Thymus (tissue), 14 donors: ENCODE data around the gene CLN5. TPM values are rescaled to one million over a fixed set of nuclear protein-coding genes. Genes with fewer than 3 reads are reported as not detected.
A peak's percentile ranks its signal among the peaks of the same experiment; 100 is the strongest.

Experiments
- DNase-seq, 9 donors: peaks; one replicate each; pipeline ENCODE4 v3.0.0-alpha.2; 2013; ENCODE audit warnings: low spot score in 9 of 9, low read depth in 6 of 9, missing footprints in 1 of 9
- H3K27ac ChIP-seq, 2 donors: one replicate each; pipeline ENCODE4 v1.5.1; 2013; ENCODE audit warnings: control low read depth in 1 of 2, low read depth in 1 of 2, low read length in 1 of 2, mild to moderate bottlenecking in 1 of 2, moderate library complexity in 1 of 2
- H3K27me3 ChIP-seq, 2 donors: one replicate each; pipeline ENCODE4 v1.5.1; 2013; ENCODE audit warnings: low read length in 1 of 2; ENCODE audit not compliant: control insufficient read depth in 2 of 2, insufficient read depth in 1 of 2
- H3K36me3 ChIP-seq, 2 donors: one replicate each; pipeline ENCODE4 v1.5.1; 2013; ENCODE audit warnings: low read length in 1 of 2, mild to moderate bottlenecking in 1 of 2, moderate library complexity in 1 of 2; ENCODE audit not compliant: control insufficient read depth in 2 of 2, insufficient read depth in 2 of 2
- H3K4me1 ChIP-seq, 2 donors: one replicate each; pipeline ENCODE4 v1.5.1; 2013; ENCODE audit warnings: low read length in 2 of 2; ENCODE audit not compliant: control insufficient read depth in 2 of 2, insufficient read depth in 2 of 2
- H3K4me3 ChIP-seq, 2 donors: one replicate each; pipeline ENCODE4 v1.5.1; 2013; ENCODE audit warnings: low read length in 2 of 2, control low read depth in 1 of 2, mild to moderate bottlenecking in 1 of 2
- H3K9me3 ChIP-seq, 2 donors: one replicate each; pipeline ENCODE4 v1.5.1; 2013; ENCODE audit warnings: low read length in 1 of 2, mild to moderate bottlenecking in 1 of 2; ENCODE audit not compliant: control insufficient read depth in 2 of 2, insufficient read depth in 1 of 2
- WGBS: extraction: QIAGEN DNeasy Blood & Tissue Kit; methylation state at CpG from one replicate; pipeline ENCODE4 v1.1.7; 2013; 5-methylcytosine and 5-hydroxymethylcytosine counted together
- long read RNA-seq, 10 donors: transcript quantifications; one replicate each; lab custom pipeline, GENCODE V29; 2026
- polyA plus RNA-seq: library from polyadenylated mRNA; stranded (reverse); fragments of 200-250 nt; gene quantifications from one replicate; pipeline ENCODE4 v1.2.3, GENCODE V29; 2013
- total RNA-seq: library from RNA; stranded (reverse); fragments of 120-200 nt; gene quantifications from one replicate; pipeline ENCODE4 v1.2.4, GENCODE V29; 2013
- donor health status: healthy.

CLN5 gene
- total RNA-seq (29.1 TPM), polyA plus RNA-seq (30.6 TPM)
- long read RNA-seq, donor 1, full-length matches to known transcripts, result 1 of 1 reads
- long read RNA-seq, donor 1, partial matches to known transcripts, result 0 of 1 reads
- long read RNA-seq, donor 1, other reads (novel, unspliced or antisense), result 0 of 1 reads
- long read RNA-seq, donor 2, result 0 reads
- long read RNA-seq, donor 3, full-length matches to known transcripts, result 34 of 42 reads
- long read RNA-seq, donor 3, partial matches to known transcripts, result 8 of 42 reads
- long read RNA-seq, donor 3, other reads (novel, unspliced or antisense), result 0 of 42 reads
- long read RNA-seq, donor 4, full-length matches to known transcripts, result 14 of 14 reads
- long read RNA-seq, donor 4, partial matches to known transcripts, result 0 of 14 reads
- long read RNA-seq, donor 4, other reads (novel, unspliced or antisense), result 0 of 14 reads
- long read RNA-seq, donor 5, full-length matches to known transcripts, result 35 of 35 reads
- long read RNA-seq, donor 5, partial matches to known transcripts, result 0 of 35 reads
- long read RNA-seq, donor 5, other reads (novel, unspliced or antisense), result 0 of 35 reads
- long read RNA-seq, donor 6, full-length matches to known transcripts, result 21 of 21 reads
- long read RNA-seq, donor 6, partial matches to known transcripts, result 0 of 21 reads
- long read RNA-seq, donor 6, other reads (novel, unspliced or antisense), result 0 of 21 reads
- long read RNA-seq, donor 7, full-length matches to known transcripts, result 21 of 21 reads
- long read RNA-seq, donor 7, partial matches to known transcripts, result 0 of 21 reads
- long read RNA-seq, donor 7, other reads (novel, unspliced or antisense), result 0 of 21 reads
- long read RNA-seq, donor 8, full-length matches to known transcripts, result 6 of 6 reads
- long read RNA-seq, donor 8, partial matches to known transcripts, result 0 of 6 reads
- long read RNA-seq, donor 8, other reads (novel, unspliced or antisense), result 0 of 6 reads
- long read RNA-seq, donor 9, full-length matches to known transcripts, result 22 of 22 reads
- long read RNA-seq, donor 9, partial matches to known transcripts, result 0 of 22 reads
- long read RNA-seq, donor 9, other reads (novel, unspliced or antisense), result 0 of 22 reads
- long read RNA-seq, donor 10, full-length matches to known transcripts, result 21 of 21 reads
- long read RNA-seq, donor 10, partial matches to known transcripts, result 0 of 21 reads
- long read RNA-seq, donor 10, other reads (novel, unspliced or antisense), result 0 of 21 reads

GRCh38 chr13:76991796-76992547 is at the start of gene CLN5:
Gene CLN5 (plus strand): TSS chr13:76992081. CDS start chr13:76992099, 18 bp downstream.
- Histone ChIP-seq H3K27ac (peak within 1 kb of the TSS; percentile 92 to 96), H3K36me3 (peaks cover 0 to 19% of the 10 kb centered on the region in 2 donors), H3K9me3 (no peaks in the 10 kb centered on the region), H3K4me3 (peak within 1 kb of the TSS; percentile 89 to 92), H3K4me1 (peaks cover 4 to 17% of the 10 kb centered on the region in 2 donors), H3K27me3 (no peaks in the 10 kb centered on the region)
- WGBS, result under 1% methylated on average over 73 of the region's 73 CpGs
- peak; percentile 81 to 97 (median 92) for DNase-seq

GRCh38 chr13:76942363-76942762 is 49.5 kb upstream of the CLN5 start:
- no peaks in the 10 kb centered on the region for H3K27me3 ChIP-seq
- no peaks in the 10 kb centered on the region for H3K36me3 ChIP-seq
- H3K27ac ChIP-seq, result no peak overlapping the region
- H3K4me1 ChIP-seq, result no peaks in the 10 kb centered on the region
- no peak for DNase-seq
- WGBS, result 98% methylated on average over 4 of the region's 4 CpGs
- no peak overlapping the region for H3K4me3 ChIP-seq
- H3K9me3 ChIP-seq, result no peaks in the 10 kb centered on the region

- WGBS, result 96% methylated on average over 2 of the region's 2 CpGs
- Histone ChIP-seq H3K4me1 (no peaks in the 10 kb centered on the region), H3K9me3 (no peaks in the 10 kb centered on the region), H3K27ac (no peak overlapping the region), H3K36me3 (no peaks in the 10 kb centered on the region), H3K27me3 (no peaks in the 10 kb centered on the region), H3K4me3 (no peak overlapping the region)
- DNase-seq, result no peak
Observed at GRCh38 chr13:76943646-76944045, 48.2 kb upstream of the CLN5 start.

GRCh38 chr13:76944456-76944855 is 47.4 kb upstream of the CLN5 start:
- no peaks in the 10 kb centered on the region for H3K9me3 ChIP-seq
- H3K27me3 ChIP-seq, result no peaks in the 10 kb centered on the region
- no peak for DNase-seq
- no peak overlapping the region for H3K4me3 ChIP-seq
- H3K27ac ChIP-seq, result no peak overlapping the region
- WGBS, result 96% methylated on average over 4 of the region's 4 CpGs
- no peaks in the 10 kb centered on the region for H3K36me3 ChIP-seq
- no peaks in the 10 kb centered on the region for H3K4me1 ChIP-seq

- Histone ChIP-seq H3K27me3 (no peaks in the 10 kb centered on the region), H3K4me1 (no peaks in the 10 kb centered on the region), H3K36me3 (no peaks in the 10 kb centered on the region), H3K27ac (no peak within 1 kb of the TSS), H3K9me3 (no peaks in the 10 kb centered on the region), H3K4me3 (no peak within 1 kb of the TSS)
- WGBS, result 65% methylated on average over 2 of the region's 2 CpGs
- DNase-seq, result no peak
Observed at GRCh38 chr13:76948149-76948548, 43.7 kb upstream of the CLN5 start, which contains the start of gene ACOD1. Gene ACOD1 (plus strand): TSS chr13:76948511. CDS start chr13:76948559, 48 bp downstream.

GRCh38 chr13:76950101-76950500 is 41.8 kb upstream of the CLN5 start:
- H3K27ac ChIP-seq, result no peak overlapping the region
- WGBS, result 95% methylated on average over 2 of the region's 2 CpGs
- H3K9me3 ChIP-seq, result no peaks in the 10 kb centered on the region

GRCh38 chr13:76953968-76954367 is 37.9 kb upstream of the CLN5 start:
- no peaks in the 10 kb centered on the region for H3K4me1 ChIP-seq
- no peaks in the 10 kb centered on the region for H3K9me3 ChIP-seq
- WGBS, result 88% methylated on average over 3 of the region's 3 CpGs
- no peak overlapping the region for H3K4me3 ChIP-seq
- H3K27me3 ChIP-seq, result no peaks in the 10 kb centered on the region
- H3K27ac ChIP-seq, result no peak overlapping the region
- no peak for DNase-seq
- no peaks in the 10 kb centered on the region for H3K36me3 ChIP-seq

More at GRCh38 chr13:76950101-76950500, 41.8 kb upstream of the CLN5 start:
- Histone ChIP-seq H3K27me3 (no peaks in the 10 kb centered on the region), H3K4me1 (no peaks in the 10 kb centered on the region), H3K4me3 (no peak overlapping the region), H3K36me3 (no peaks in the 10 kb centered on the region)
- no peak for DNase-seq

GRCh38 chr13:76954538-76954937 is 37.3 kb upstream of the CLN5 start:
- no peak overlapping the region for H3K4me3 ChIP-seq
- no peak overlapping the region for H3K27ac ChIP-seq
- H3K4me1 ChIP-seq, result no peaks in the 10 kb centered on the region
- DNase-seq, result no peak
- H3K9me3 ChIP-seq, result peaks cover 0 to 5% of the 10 kb centered on the region in 2 donors
- WGBS, result 93% methylated on average over 6 of the region's 6 CpGs
- H3K27me3 ChIP-seq, result no peaks in the 10 kb centered on the region
- no peaks in the 10 kb centered on the region for H3K36me3 ChIP-seq
